NCI-H2196 (cell line): ENCODE data around the gene SNRK.

Experiments
- DNase-seq: peaks from one replicate; lab custom pipeline; 2025; ENCODE audit not compliant: unreplicated experiment; lab: John Stamatoyannopoulos, UW

The SNRK gene

GRCh38 chr3:43370293-43370980 is 84.1 kb downstream of the SNRK start:
- DNase-seq, result no peak

GRCh38 chr3:43371494-43371893 is 85.2 kb downstream of the SNRK start:
- no peak for DNase-seq

GRCh38 chr3:43372007-43372740 is 85.8 kb downstream of the SNRK start:
- DNase-seq, result no peak

- DNase-seq, result no peak
These were observed 86.6 kb downstream of the SNRK start for GRCh38 chr3:43372809-43373559.

- no peak for DNase-seq
These were observed 87.2 kb downstream of the SNRK start for GRCh38 chr3:43373560-43373928.

- DNase-seq, result no peak
These were observed 92.0 kb downstream of the SNRK start for GRCh38 chr3:43378066-43378935.

GRCh38 chr3:43379343-43379742 is 93.0 kb downstream of the SNRK start:
- no peak for DNase-seq

- no peak for DNase-seq
These were observed 101.8 kb downstream of the SNRK start for GRCh38 chr3:43388175-43388574.

GRCh38 chr3:43388915-43389314 is 102.6 kb downstream of the SNRK start:
- DNase-seq, result no peak

- DNase-seq, result no peak
These were observed 103.3 kb downstream of the SNRK start for GRCh38 chr3:43389388-43390254.

GRCh38 chr3:43390255-43390588 is 103.9 kb downstream of the SNRK start:
- DNase-seq, result no peak

- no peak for DNase-seq
These were observed 105.3 kb downstream of the SNRK start for GRCh38 chr3:43391621-43392020.

- no peak for DNase-seq
These were observed 107.8 kb downstream of the SNRK start for GRCh38 chr3:43394041-43394554.

GRCh38 chr3:43399034-43399433 is 112.7 kb downstream of the SNRK start:
- DNase-seq, result no peak

- no peak for DNase-seq
These were observed 113.8 kb downstream of the SNRK start for GRCh38 chr3:43400167-43400566.
